ENCODE results near the gene AGRN. TPM values are rescaled to one million over a fixed set of nuclear protein-coding genes. Genes with fewer than 3 reads are reported as not detected.

The AGRN gene
- total and polyA plus RNA-seq, 2 of the 4 experiments (the other 2 are of a cell fraction) = 8.1 to 115 TPM

GRCh38 chr1:1089731-1090423 is 70.0 kb downstream of the AGRN start:
- H2BK15ac ChIP-seq (ENCODE audit: low read depth, low read length) = no peak overlapping the region
- POLR2A ChIA-PET (ENCODE audit: unreplicated experiment) = no interaction called here
- no peak overlapping the region for H3K4ac ChIP-seq (ENCODE audit: low read depth, low read length)
- peak overlapping the region; percentile 42 for H2AK9ac ChIP-seq (replicated peaks; ENCODE audit: low read depth, low read length, poor library complexity)
- H3K18ac ChIP-seq (ENCODE audit: low read depth, low read length) = no peak overlapping the region
- H2AFZ ChIP-seq (replicated peaks; ENCODE audit: low read length, poor library complexity) = no peak overlapping the region
- no peak for TF ChIP-seq MAZ (IDR thresholded peaks at IDR 0.05; ENCODE audit: borderline replicate concordance, low read depth, low read length)
- TF ChIP-seq RFX5 (IDR thresholded peaks at IDR 0.05; ENCODE audit: low read depth, low read length) = no peak
- no peak for TF ChIP-seq RAD21 (IDR thresholded peaks at IDR 0.05; ENCODE audit: low read length)
- TF ChIP-seq, protein P1, sequence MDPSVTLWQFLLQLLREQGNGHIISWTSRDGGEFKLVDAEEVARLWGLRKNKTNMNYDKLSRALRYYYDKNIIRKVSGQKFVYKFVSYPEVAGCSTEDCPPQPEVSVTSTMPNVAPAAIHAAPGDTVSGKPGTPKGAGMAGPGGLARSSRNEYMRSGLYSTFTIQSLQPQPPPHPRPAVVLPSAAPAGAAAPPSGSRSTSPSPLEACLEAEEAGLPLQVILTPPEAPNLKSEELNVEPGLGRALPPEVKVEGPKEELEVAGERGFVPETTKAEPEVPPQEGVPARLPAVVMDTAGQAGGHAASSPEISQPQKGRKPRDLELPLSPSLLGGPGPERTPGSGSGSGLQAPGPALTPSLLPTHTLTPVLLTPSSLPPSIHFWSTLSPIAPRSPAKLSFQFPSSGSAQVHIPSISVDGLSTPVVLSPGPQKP (IDR thresholded peaks at IDR 0.05; ENCODE audit: borderline replicate concordance, low read depth, low read length) = no peak
- TF ChIP-seq, protein P2, sequence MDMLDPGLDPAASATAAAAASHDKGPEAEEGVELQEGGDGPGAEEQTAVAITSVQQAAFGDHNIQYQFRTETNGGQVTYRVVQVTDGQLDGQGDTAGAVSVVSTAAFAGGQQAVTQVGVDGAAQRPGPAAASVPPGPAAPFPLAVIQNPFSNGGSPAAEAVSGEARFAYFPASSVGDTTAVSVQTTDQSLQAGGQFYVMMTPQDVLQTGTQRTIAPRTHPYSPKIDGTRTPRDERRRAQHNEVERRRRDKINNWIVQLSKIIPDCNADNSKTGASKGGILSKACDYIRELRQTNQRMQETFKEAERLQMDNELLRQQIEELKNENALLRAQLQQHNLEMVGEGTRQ (IDR thresholded peaks at IDR 0.05; ENCODE audit: low read depth, low read length) = no peak
- no peak for TF ChIP-seq SMC3 (IDR thresholded peaks at IDR 0.05; ENCODE audit: low read depth, low read length)
- no peak for TF ChIP-seq FOS (IDR thresholded peaks at IDR 0.05; ENCODE audit: low read depth, low read length)
- no peak for TF ChIP-seq CHD1 (IDR thresholded peaks at IDR 0.05; ENCODE audit: low read depth, low read length)
- no peak for TF ChIP-seq RCOR1 (IDR thresholded peaks at IDR 0.05; ENCODE audit: insufficient replicate concordance, low read length)
- no peak for TF ChIP-seq NFE2L2 (IDR thresholded peaks at IDR 0.05; ENCODE audit: low read depth, low read length)
- no peak for TF ChIP-seq CEBPB (IDR thresholded peaks at IDR 0.05; ENCODE audit: low read depth, low read length)
- TF ChIP-seq MXI1 (IDR thresholded peaks at IDR 0.05; ENCODE audit: borderline replicate concordance, low read depth, low read length) = no peak
- no peak for TF ChIP-seq MAFK (IDR thresholded peaks at IDR 0.05; ENCODE audit: low read depth, low read length)
- no peak for TF ChIP-seq CTCF (conservative IDR thresholded peaks at IDR 0.05; ENCODE audit: low read depth, low read length)
- no peak for TF ChIP-seq POLR2A (IDR thresholded peaks at IDR 0.05; ENCODE audit: low read depth, low read length)
- TF ChIP-seq BHLHE40 (IDR thresholded peaks at IDR 0.05; ENCODE audit: low read depth, low read length) = no peak
- 0 out of 2 replicates have a peak, but pooled peaks cover 3% of the 10 kb centered on the region for H3K9me1 ChIP-seq (ENCODE audit: insufficient read depth, low read length)
- intact Hi-C loops (cut with micrococcal nuclease) = no loop called here
- in situ Hi-C loops (cut with MboI; ENCODE audit: low sequenced_read_pairs) = no loop called here
- H3K56ac ChIP-seq (ENCODE audit: extremely low read depth, insufficient read depth, low read length) = no peak overlapping the region
- ATAC-seq (ENCODE audit: low read depth) (no peak), DNase-seq (no peak)
- no peaks in the 10 kb centered on the region for H3K9me3 ChIP-seq (ENCODE audit: control insufficient read depth, insufficient read depth, low read length)
- H4K5ac ChIP-seq (ENCODE audit: low read depth, low read length) = no peak overlapping the region
- no peak overlapping the region for H4K91ac ChIP-seq (ENCODE audit: insufficient read depth, low read depth, low read length)
- H4K8ac ChIP-seq (ENCODE audit: low read depth in 2 of 2, low read length in 2 of 2) = no peak overlapping the region
- H3K4me2 ChIP-seq (ENCODE audit: low read depth, low read length) = no peak overlapping the region
- H3K4me3 ChIP-seq (ENCODE audit: insufficient read depth, low read depth, low read length) = no peak overlapping the region
- H2AK5ac ChIP-seq (ENCODE audit: low read depth, low read length) = no peak overlapping the region
- no peaks in the 10 kb centered on the region for H3K4me1 ChIP-seq (ENCODE audit: control insufficient read depth, insufficient read depth, low read length)
- no peak overlapping the region for H2BK20ac ChIP-seq (ENCODE audit: low read depth, low read length)
- dilution Hi-C loops (cut with HindIII; ENCODE audit: low sequenced_read_pairs, unreplicated experiment) = no loop called here
- H3K79me1 ChIP-seq (ENCODE audit: low read depth in 1 of 2, low read length in 2 of 2) = no peaks in the 10 kb centered on the region
- no peak overlapping the region for H3K23ac ChIP-seq (ENCODE audit: low read depth, low read length)
- 92% methylated on average over 12 of the region's 22 CpGs; no CpG with 5 or more reads in 1 of the 2 experiments for WGBS, 2 experiments (ENCODE audit: extremely low coverage in 2 of 2, insufficient read length in 1 of 2)
- CTCF ChIA-PET = no interaction called here
- no peak overlapping the region for H3K27ac ChIP-seq (ENCODE audit: insufficient read depth, low read length)
- no peaks in the 10 kb centered on the region for H4K20me1 ChIP-seq (ENCODE audit: insufficient read depth, low read length)
- no peak overlapping the region for H2BK120ac ChIP-seq (ENCODE audit: low read depth, low read length)
- H3K9ac ChIP-seq (ENCODE audit: low read depth, low read length) = no peak overlapping the region
- no peaks in the 10 kb centered on the region for H3K27me3 ChIP-seq (ENCODE audit: control insufficient read depth, insufficient read depth, low read length)
- no peak overlapping the region for H2BK5ac ChIP-seq (ENCODE audit: low read depth, low read length, poor library complexity, severe bottlenecking)
- BruUV-seq (replicated peaks) = no TSS peak
- peaks cover 2% of the 10 kb centered on the region; the same call in 1 of the 2 replicates for H3K36me3 ChIP-seq (ENCODE audit: control insufficient read depth, insufficient read depth, low read length)
- H3K14ac ChIP-seq (replicated peaks; ENCODE audit: low read depth, low read length) = no peak overlapping the region

Data from IMR-90 (cell line).